HEK293 (cell line): Measurements from ENCODE around the gene ATP6AP2.

Experiments used
- CTCF ChIA-PET: fragments of 350-600 bp; formaldehyde crosslinking; extraction: SDS; loops from one replicate; lab custom pipeline; 2021; ENCODE audit warnings: antibody characterized with exemption; lab: Yijun Ruan, JAX
- POLR2A ChIA-PET: fragments of 300-600 bp; formaldehyde crosslinking; extraction: SDS; loops from one replicate; lab custom pipeline; 2020; ENCODE audit warnings: antibody characterized with exemption, inconsistent platforms; lab: Yijun Ruan, JAX
- H3K27ac ChIP-seq: fragments of 200-500 bp; sonication (Bioruptor generic); 2 replicates; pipeline ENCODE4 v1.5.1; 2014; ENCODE audit warnings: low read depth, low read length, control low read depth, inconsistent platforms; ENCODE audit errors: extremely low read depth
- H3K36me3 ChIP-seq, 2 experiments: fragments of 200-500 bp in 1 of 2; sonication (Bioruptor generic) in 1 of 2; 1 replicate in 1 of 2; 2 replicates in 1 of 2; pipeline ENCODE4 v1.5.1; 2014 to 2017; ENCODE audit warnings: inconsistent platforms in 2 of 2, low read length in 2 of 2; ENCODE audit not compliant: control insufficient read depth in 2 of 2, insufficient read depth in 1 of 2
- H3K4me1 ChIP-seq: fragments of 200-500 bp; sonication (Bioruptor generic); 2 replicates; pipeline ENCODE4 v1.5.1; 2014; ENCODE audit warnings: mild to moderate bottlenecking, low read length, inconsistent platforms; ENCODE audit not compliant: control insufficient read depth, insufficient read depth
- H3K4me3 ChIP-seq: 2 replicates; pipeline ENCODE4 v1.5.1; 2011; ENCODE audit warnings: low read depth, mild to moderate bottlenecking, control low read depth, low read length, moderate library complexity
- H3K9me3 ChIP-seq: fragments of 200-500 bp; sonication (Bioruptor generic); 2 replicates; pipeline ENCODE4 v1.5.1; 2014; ENCODE audit warnings: low read depth, low read length, inconsistent platforms; ENCODE audit not compliant: control insufficient read depth, insufficient read depth
- BCL6B ChIP-seq: fragments of 450-650 bp; formaldehyde crosslinking; IDR thresholded peaks from 2 replicates; pipeline ENCODE4 v1.5.1; 2017; ENCODE audit warnings: missing biosample characterization, missing genetic modification characterization
- KLF10 ChIP-seq: fragments of 450-650 bp; IDR thresholded peaks from 2 replicates; pipeline ENCODE4 v1.5.1; 2018; ENCODE audit warnings: missing biosample characterization, mild to moderate bottlenecking, missing genetic modification characterization
- KLF8 ChIP-seq: fragments of 450-650 bp; formaldehyde crosslinking; IDR thresholded peaks from 2 replicates; pipeline ENCODE4 v1.5.1; 2016; ENCODE audit warnings: missing biosample characterization, missing genetic modification characterization
- KLF9 ChIP-seq: fragments of 450-650 bp; formaldehyde crosslinking; IDR thresholded peaks from 2 replicates; pipeline ENCODE4 v1.5.1; 2016; ENCODE audit warnings: missing biosample characterization, missing genetic modification characterization, low read depth
- PATZ1 ChIP-seq: fragments of 450-650 bp; formaldehyde crosslinking; IDR thresholded peaks from 2 replicates; pipeline ENCODE4 v1.5.1; 2016; ENCODE audit warnings: missing biosample characterization, missing genetic modification characterization
- SETDB1 ChIP-seq: IDR thresholded peaks from one replicate; pipeline ENCODE4 v1.6.1; 2017; ENCODE audit warnings: mild to moderate bottlenecking, low read length, moderate library complexity, mixed read lengths; ENCODE audit not compliant: insufficient read length
- ZBTB17 ChIP-seq: fragments of 450-650 bp; formaldehyde crosslinking; IDR thresholded peaks from 2 replicates; pipeline ENCODE4 v1.5.1; 2016; ENCODE audit warnings: missing biosample characterization, missing genetic modification characterization
- ZEB2 ChIP-seq: fragments of 450-650 bp; formaldehyde crosslinking; IDR thresholded peaks from 2 replicates; pipeline ENCODE4 v1.5.1; 2016; ENCODE audit warnings: missing biosample characterization, missing genetic modification characterization
- ZIC2 ChIP-seq: fragments of 450-650 bp; formaldehyde crosslinking; IDR thresholded peaks from 2 replicates; pipeline ENCODE4 v1.5.1; 2016; ENCODE audit warnings: missing biosample characterization, missing genetic modification characterization
- ZNF132 ChIP-seq: fragments of 450-650 bp; formaldehyde crosslinking; IDR thresholded peaks from 2 replicates; pipeline ENCODE4 v1.5.1; 2017; ENCODE audit warnings: missing biosample characterization, missing genetic modification characterization, borderline replicate concordance
- ZNF140 ChIP-seq: fragments of 450-650 bp; formaldehyde crosslinking; IDR thresholded peaks from 2 replicates; pipeline ENCODE4 v1.5.1; 2016; ENCODE audit warnings: missing biosample characterization, missing genetic modification characterization
- ZNF184 ChIP-seq: fragments of 450-650 bp; IDR thresholded peaks from 2 replicates; pipeline ENCODE4 v1.5.1; 2018; ENCODE audit warnings: missing biosample characterization, mild to moderate bottlenecking, missing genetic modification characterization
- ZNF2 ChIP-seq: fragments of 450-650 bp; formaldehyde crosslinking; IDR thresholded peaks from 2 replicates; pipeline ENCODE4 v1.5.1; 2016; ENCODE audit warnings: missing biosample characterization, missing genetic modification characterization
- ZNF398 ChIP-seq: fragments of 450-650 bp; formaldehyde crosslinking; IDR thresholded peaks from 2 replicates; pipeline ENCODE4 v1.5.1; 2017; ENCODE audit warnings: missing biosample characterization, missing genetic modification characterization
- ZNF514 ChIP-seq: fragments of 450-650 bp; formaldehyde crosslinking; IDR thresholded peaks from 2 replicates; pipeline ENCODE4 v1.5.1; 2016; ENCODE audit warnings: missing biosample characterization, missing genetic modification characterization
- ZNF529 ChIP-seq: fragments of 450-650 bp; formaldehyde crosslinking; IDR thresholded peaks from 2 replicates; pipeline ENCODE4 v1.5.1; 2017; ENCODE audit warnings: missing genetic modification characterization, missing biosample characterization; ENCODE audit not compliant: insufficient replicate concordance
- ZNF544 ChIP-seq: fragments of 450-650 bp; formaldehyde crosslinking; IDR thresholded peaks from 2 replicates; pipeline ENCODE4 v1.5.0; 2017; ENCODE audit warnings: missing biosample characterization, missing genetic modification characterization
- ZNF560 ChIP-seq: fragments of 450-650 bp; formaldehyde crosslinking; IDR thresholded peaks from 2 replicates; pipeline ENCODE4 v1.5.1; 2017; ENCODE audit warnings: missing biosample characterization, missing genetic modification characterization, borderline replicate concordance
- ZNF561 ChIP-seq: fragments of 450-650 bp; IDR thresholded peaks from 2 replicates; pipeline ENCODE4 v1.5.1; 2018; ENCODE audit warnings: missing biosample characterization, missing genetic modification characterization, borderline replicate concordance
- ZNF785 ChIP-seq: fragments of 450-650 bp; formaldehyde crosslinking; IDR thresholded peaks from 2 replicates; pipeline ENCODE4 v1.5.1; 2016; ENCODE audit warnings: missing biosample characterization, missing genetic modification characterization
- ZSCAN30 ChIP-seq: fragments of 450-650 bp; IDR thresholded peaks from 2 replicates; pipeline ENCODE4 v1.5.1; 2018; ENCODE audit warnings: missing biosample characterization, mild to moderate bottlenecking, missing genetic modification characterization, moderate library complexity
- ZSCAN4 ChIP-seq: fragments of 450-650 bp; formaldehyde crosslinking; IDR thresholded peaks from 2 replicates; pipeline ENCODE4 v1.5.1; 2017; ENCODE audit warnings: missing biosample characterization, missing genetic modification characterization
- TF ChIP-seq, protein P1 (sequence below): fragments of 450-650 bp; formaldehyde crosslinking; IDR thresholded peaks from 2 replicates; pipeline ENCODE4 v1.5.1; 2016; ENCODE audit warnings: missing biosample characterization, missing genetic modification characterization
- TF ChIP-seq, protein P2 (sequence below): fragments of 450-650 bp; formaldehyde crosslinking; optimal IDR thresholded peaks from 2 replicates; pipeline ENCODE3; 2016; ENCODE audit warnings: missing biosample characterization, mild to moderate bottlenecking, missing genetic modification characterization

The ATP6AP2 gene, protein sequence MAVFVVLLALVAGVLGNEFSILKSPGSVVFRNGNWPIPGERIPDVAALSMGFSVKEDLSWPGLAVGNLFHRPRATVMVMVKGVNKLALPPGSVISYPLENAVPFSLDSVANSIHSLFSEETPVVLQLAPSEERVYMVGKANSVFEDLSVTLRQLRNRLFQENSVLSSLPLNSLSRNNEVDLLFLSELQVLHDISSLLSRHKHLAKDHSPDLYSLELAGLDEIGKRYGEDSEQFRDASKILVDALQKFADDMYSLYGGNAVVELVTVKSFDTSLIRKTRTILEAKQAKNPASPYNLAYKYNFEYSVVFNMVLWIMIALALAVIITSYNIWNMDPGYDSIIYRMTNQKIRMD

DNA sequence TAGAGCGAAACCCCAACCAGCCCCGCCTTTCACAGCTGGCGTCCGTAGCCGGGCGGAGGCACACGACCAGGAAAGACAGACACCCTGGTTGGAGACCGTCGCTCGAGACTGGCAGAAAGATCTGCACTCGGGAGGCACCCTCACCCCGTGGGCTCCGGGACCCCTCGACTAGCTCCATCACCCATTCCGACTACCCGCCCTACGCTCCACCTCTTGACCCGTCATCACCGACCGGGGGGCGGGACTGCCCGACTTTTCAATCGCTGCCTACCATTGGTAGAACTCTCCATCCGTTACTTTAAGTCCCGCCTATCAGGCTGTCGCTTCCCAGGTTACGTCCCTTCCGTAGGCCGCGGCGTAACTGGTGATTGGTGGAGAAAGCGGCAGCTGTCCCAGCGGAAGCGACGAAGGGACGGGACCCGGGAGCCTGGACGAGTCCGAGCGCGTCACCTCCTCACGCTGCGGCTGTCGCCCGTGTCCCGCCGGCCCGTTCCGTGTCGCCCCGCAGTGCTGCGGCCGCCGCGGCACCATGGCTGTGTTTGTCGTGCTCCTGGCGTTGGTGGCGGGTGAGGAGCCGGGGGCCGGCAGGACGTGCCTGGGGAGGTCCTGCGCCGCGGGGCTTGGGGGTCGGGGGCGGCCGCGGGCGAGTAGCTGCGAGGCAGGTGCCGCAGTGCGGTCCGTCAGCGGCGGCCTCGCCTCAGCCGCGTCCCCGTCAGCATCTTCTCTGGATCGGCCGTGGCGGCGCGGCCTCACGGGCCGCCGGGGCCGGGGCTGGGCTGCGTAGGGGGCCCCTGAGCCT is at the start of gene ATP6AP2:
Gene ATP6AP2 (plus strand): TSS at position 434 of the 799 bp plus-strand sequence. CDS start 96 bp downstream, at position 530.
- POLR2A ChIA-PET, result interaction anchor here (0.6 to 1.2 kb wide), 4 partner anchors 9 to 66 kb away, joined by 3 to 5 read pairs (median 3); partner anchors contain the start of gene CXorf38
- Histone ChIP-seq H3K4me1 (0 out of 2 replicates have a peak, but pooled peaks cover 2% of the 10 kb centered on the region), H3K27ac (peak within 1 kb of the TSS; percentile 50; the same call in 1 of the 2 replicates), H3K9me3 (no peaks in the 10 kb centered on the region), H3K36me3 (no peaks in the 10 kb centered on the region), H3K4me3 (peak within 1 kb of the TSS; percentile 82)
- CTCF ChIA-PET, result interaction anchor here (0.9 kb wide), 1 partner anchor 58 kb away, joined by 3 read pairs; no protein-coding TSS in a partner anchor
- TF ChIP-seq SETDB1 (no peak), ZNF561 (no peak), BCL6B (no peak), ZNF2 (tag by site-specific recombination) (no peak), ZNF514 (tag by site-specific recombination) (no peak), KLF8 (tag by site-specific recombination) (peak; percentile 48; the same call in 1 of the 2 replicates), ZNF140 (peak; percentile 15; the same call in 1 of the 2 replicates), ZNF544 (tag by site-specific recombination) (no peak), KLF9 (tag by site-specific recombination) (0 out of 2 replicates have a peak, but pooled peaks have one; percentile 25), ZNF529 (tag by site-specific recombination) (no peak), ZIC2 (tag by site-specific recombination) (peak; percentile 77), ZNF560 (no peak), ZSCAN4 (tag by site-specific recombination) (no peak), ZNF398 (tag by site-specific recombination) (no peak), ZNF785 (tag by site-specific recombination) (no peak), ZEB2 (tag by site-specific recombination) (no peak; the same call in 1 of the 2 replicates), ZNF132 (tag by site-specific recombination) (no peak), PATZ1 (tag by site-specific recombination) (peak; percentile 61), ZBTB17 (tag by site-specific recombination) (peak; percentile 95), KLF10 (no peak), ZNF184 (no peak), ZSCAN30 (tag by site-specific recombination) (0 out of 2 replicates have a peak, but pooled peaks have one; percentile 14)
- TF ChIP-seq, protein P1, sequence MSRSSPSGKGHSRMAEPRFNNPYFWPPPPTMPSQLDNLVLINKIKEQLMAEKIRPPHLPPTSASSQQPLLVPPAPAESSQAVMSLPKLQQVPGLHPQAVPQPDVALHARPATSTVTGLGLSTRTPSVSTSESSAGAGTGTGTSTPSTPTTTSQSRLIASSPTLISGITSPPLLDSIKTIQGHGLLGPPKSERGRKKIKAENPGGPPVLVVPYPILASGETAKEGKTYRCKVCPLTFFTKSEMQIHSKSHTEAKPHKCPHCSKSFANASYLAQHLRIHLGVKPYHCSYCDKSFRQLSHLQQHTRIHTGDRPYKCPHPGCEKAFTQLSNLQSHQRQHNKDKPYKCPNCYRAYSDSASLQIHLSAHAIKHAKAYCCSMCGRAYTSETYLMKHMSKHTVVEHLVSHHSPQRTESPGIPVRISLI (tag by site-specific recombination), result no peak
- TF ChIP-seq, protein P2, sequence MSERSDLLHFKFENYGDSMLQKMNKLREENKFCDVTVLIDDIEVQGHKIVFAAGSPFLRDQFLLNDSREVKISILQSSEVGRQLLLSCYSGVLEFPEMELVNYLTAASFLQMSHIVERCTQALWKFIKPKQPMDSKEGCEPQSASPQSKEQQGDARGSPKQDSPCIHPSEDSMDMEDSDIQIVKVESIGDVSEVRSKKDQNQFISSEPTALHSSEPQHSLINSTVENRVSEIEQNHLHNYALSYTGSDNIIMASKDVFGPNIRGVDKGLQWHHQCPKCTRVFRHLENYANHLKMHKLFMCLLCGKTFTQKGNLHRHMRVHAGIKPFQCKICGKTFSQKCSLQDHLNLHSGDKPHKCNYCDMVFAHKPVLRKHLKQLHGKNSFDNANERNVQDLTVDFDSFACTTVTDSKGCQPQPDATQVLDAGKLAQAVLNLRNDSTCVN, result peak; percentile 80
